Measurements from ENCODE around the gene TAB2.
A peak's percentile ranks its signal among the peaks of the same experiment; 100 is the strongest.
"Not testable (repeated sequence)": the region's sequence is repeated elsewhere in the genome, so short reads cannot be mapped to it uniquely, and the experiment has no call there.

The TAB2 gene

DNA sequence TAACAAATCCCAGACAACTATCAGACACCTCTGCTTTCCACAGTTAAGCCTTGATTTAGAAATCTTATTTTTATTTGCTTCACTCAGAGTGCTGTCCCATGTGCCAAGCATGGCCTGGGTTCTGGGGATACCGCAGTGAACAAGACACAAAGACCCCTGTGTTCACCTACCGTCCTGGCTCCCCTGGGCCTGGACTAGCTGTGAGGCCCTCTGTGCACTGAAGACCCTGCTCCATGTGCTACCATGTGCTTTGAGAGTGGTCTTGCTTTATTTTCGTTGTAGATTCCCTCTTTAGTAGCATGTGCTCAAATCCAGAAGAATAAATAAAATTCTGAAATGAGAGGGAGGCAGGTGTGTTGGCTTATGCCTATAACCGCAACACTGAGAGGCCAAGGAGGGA lies 105.1 kb downstream of the TAB2 start:
- no peak for DNase-seq

DNA sequence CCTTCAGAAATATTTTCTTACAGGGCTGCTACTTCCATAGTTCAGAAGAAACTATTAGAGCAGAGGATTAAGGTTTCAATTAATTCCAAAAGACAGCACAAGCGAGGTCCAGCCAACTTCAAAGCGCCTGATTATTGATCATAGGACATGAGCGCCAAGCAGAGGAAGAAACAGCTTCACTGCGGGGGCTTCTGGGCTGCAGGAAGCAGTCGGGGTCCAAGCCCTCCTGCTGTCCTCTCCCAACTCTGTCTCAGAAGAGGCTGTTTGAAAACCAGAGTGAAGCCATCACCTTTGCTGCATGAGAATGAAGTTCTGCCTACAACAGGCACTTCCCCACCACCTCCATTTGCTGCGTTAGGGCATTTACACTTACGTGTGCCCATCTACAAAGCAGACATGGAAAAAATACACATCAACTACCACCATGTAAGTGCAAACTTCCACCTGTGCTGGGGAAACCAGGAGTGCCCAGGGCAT lies 106.5 kb downstream of the TAB2 start:
- DNase-seq = no peak

DNA sequence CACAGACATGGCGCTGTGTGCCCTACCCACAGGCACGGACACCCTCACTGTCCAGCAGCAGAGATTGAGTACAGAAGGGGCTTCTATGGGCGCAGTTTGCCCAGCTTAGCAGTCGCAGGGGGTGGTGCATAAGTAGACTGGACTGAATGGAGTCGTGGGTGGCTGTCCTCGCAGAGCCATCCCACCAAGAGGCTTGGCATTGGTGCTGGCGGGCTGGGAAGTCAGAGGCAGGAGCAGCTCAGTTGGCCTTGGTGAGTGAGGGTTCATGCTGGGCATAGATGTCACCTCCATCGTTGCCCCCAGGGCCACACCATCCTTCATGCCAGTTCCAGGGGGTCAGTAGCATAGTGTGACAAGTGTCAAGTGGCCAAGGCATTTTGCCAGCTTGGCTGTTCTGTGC lies 107.7 kb downstream of the TAB2 start:
- no peak for DNase-seq

DNA sequence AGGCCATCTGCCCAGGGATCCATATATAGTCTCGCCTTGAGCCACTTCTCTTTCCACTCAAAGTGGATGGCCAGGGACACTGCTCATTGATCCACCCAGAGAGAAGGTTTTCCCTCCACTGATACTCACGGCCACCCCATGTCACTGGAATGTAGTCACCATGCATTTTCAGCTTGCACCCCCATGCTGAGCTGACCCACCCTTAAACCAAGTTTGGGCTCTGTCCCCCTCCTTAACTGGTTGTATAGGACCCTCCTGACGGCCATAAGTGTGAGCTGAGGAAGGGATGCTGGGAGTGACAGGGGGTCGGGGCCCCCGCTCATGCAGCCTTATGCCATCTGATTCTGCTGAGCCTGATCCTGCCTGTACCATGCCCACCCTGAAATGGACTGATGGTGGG lies 108.2 kb downstream of the TAB2 start:
- no peak for DNase-seq

DNA sequence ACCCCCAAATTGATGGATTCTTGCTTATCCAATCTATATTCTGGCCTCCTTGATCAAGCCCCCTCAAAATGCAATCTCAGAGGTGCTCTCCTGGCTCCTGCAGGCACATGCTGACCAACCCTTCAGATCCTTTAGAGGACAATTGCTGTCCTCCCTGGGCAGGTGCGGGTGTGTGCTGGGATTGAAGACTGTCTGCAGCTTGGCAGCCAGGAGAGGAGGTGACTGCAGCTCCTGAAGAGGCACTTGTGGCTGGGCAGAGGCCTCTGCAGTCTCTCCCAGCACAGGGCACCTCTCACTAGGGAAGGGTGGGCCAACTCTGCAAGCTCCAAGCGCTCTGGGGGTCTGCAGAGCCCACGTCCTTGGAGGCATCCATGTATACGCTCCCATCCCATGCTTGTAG lies 111.1 kb downstream of the TAB2 start:
- no peak for DNase-seq

DNA sequence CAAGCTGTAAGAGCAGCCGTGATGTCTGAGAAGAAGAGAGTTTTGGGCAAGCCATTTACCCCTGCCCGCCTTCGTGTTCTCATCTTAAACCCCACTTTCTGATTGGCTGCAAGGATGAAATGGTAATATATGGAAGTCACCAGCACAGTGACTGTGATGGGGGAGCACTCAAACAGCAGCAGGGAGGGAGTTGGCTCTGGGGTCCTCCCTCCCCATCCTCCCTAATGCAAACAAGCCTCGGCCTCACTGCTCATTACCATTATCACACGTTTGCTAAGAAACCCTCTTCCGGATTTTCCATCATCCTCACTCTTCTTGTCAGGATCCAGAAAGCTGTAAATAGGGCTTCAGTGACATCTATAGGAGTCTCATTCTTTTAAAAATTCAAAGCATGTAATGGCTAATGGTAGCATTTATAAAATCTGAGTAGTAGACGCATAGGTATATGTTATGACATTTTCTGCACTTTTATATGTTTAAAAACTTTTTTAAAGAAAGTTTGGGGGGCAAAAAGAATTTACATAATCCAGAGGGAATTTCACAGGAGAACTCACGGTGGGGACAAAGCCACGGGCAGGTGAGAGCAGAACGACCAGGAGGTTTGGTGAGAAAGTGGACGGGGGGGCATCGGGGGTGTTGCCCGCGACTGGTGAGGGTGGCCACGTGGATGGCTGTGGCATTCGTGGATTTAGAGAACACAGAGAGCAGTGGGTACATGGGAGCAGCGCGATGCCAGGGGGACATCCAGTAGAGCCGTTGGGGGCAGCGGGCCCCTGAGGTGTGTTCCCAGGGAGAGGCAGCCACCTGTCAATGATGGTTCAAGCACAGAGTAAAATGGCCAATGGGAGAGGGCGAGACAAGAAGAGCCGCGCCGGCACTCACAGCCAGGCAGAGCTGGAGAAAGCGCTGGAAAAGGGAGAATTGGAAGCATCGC lies 112.2 kb downstream of the TAB2 start:
- DNase-seq = no peak

DNA sequence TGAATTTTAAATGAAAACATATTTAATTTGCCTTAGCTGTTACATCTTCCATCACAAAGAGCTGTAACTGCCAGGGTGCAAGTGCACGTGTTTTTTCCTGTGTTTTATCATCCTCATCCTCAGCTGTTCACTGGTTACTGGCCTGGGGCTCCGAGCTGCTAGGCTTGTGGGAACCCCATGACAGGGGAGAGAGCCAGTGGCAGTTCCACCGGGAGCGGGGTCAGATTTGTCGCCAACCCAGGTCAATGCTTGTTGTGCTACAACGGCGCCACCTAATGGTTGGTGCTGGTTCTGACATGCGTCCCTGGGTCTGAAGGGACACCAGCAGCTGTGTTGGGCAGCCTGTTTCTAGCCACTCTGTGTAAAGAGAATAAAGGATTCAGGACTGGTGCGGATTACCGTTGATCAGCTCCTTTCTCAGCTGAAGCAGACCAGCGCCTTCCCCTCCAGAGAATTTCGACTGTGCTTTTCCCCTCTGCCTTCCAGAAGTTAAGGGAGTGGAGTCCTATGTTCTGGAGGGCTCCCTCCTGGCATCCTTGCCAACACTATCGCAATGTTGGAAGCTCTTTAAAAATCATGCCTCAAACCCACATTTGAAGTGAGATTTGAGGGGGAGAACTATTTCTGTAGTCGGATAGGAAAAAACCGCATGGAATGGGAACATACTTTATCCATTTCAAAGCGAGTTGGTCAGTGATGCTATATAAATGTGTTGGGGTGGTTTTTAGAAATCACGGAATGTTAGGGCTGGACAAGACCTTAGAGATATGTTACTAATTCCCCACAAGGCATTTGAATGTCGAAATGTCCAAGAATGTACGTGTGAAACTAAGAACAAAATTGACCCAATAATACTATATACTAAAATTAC lies 114.6 kb downstream of the TAB2 start:
- DNase-seq = peak; percentile 85

DNA sequence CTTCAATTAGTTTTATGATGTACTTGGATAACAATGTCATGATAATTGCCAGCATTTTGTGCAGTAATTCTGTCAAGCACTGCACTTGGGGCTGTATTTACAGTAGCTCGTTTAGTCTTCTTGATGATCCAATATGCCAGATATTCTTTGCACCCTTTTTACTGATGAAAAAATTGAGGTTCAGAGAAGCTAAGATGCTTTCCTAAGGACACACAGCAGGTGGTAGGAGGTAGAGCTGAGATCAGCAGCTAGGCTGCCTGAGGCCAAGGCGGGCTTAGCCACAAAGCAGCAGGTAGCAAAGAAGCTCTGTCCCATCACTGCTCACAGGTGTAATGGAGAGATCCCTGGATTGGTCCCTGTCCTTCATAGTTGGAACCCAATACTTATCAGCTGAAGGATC lies 115.9 kb downstream of the TAB2 start:
- no peak for DNase-seq

DNA sequence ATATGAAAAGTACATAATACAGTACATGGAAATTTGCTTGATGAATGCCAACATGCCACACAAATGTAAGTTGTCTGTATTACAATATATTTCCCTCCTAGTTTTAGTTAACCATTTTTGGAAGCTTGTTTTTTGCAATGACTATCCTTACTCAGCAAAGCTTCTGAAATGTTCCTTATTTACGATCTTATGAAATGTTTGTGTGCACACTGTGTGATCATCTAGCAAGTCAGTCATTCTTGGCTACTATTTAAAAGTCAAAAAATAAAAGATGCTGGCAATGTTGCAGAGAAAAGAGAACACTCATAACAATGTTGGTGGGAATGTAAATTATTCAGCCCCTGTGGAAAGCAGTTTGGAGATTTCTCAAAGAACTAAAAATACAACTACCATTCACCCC lies 116.4 kb downstream of the TAB2 start:
- DNase-seq = no peak

DNA sequence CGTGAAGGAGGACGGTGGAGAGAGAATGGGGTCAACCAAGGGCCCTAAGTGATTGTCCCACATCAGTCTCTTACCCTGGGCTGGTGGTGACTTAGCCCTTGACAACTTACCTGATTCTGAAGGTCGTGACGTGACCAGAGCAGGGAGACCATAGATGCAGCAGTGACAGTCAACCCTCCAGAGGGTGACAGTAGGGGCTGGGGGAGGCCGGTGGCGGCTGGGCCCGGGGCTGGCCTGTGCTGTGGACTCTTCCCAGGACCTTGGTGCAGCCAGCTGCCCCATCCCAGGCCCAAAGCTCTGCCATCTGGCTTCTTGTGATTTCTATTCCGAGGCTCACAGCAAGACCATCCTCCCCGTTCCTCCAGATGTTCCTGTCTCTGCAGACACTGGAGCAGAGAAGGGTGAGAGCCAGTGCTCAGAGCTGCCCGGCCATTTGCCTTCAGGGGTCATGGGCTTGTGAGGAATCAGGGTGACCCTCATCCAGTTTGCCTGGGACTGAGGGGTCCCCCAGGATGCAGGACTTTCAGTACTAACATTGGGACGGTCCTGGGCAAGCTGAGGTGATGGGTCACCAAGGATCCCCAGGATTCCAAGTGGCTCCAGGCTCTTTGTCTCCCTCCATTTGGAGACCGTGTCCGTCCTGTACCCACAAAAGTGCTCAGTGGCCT lies 118.5 kb downstream of the TAB2 start:
- no peak for DNase-seq

DNA sequence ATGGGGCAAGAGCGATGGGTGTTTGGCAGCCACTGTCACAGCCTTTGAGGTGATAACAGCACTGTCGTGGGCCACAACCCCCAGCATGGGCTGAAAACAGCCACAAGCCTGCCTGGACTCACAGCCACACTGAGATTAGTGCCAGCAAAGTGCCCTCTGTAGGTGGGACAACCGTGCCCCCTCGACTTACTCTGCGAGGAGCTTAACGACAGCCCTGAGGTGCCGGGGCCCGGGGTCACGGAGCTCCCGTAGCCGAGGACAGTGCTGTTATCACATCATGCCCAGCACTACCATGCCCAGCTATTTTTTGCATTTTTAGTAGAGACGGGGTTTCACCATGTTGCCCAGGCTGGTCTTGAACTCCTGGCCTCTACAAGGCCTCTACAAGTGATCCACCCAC lies 119.1 kb downstream of the TAB2 start:
- no peak for DNase-seq

DNA sequence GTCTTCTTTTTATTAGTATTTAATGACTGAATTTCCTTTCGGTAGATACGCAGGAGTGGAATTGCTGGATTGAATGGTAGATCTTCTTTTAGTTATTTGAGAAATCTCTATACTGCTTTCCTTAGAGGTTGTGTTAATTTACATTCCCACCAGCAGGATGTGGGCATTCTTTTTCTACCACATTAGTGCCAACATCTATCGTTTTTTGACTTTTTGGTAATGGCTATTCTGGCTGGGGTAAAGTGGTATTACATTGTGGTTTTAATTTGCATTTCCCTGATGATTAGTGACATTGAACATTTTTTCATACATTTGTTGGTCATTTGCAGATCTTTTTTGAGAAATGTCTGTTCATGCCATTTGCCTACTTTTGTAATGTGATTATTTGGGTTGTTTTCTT lies 119.7 kb downstream of the TAB2 start:
- DNase-seq = no peak

DNA sequence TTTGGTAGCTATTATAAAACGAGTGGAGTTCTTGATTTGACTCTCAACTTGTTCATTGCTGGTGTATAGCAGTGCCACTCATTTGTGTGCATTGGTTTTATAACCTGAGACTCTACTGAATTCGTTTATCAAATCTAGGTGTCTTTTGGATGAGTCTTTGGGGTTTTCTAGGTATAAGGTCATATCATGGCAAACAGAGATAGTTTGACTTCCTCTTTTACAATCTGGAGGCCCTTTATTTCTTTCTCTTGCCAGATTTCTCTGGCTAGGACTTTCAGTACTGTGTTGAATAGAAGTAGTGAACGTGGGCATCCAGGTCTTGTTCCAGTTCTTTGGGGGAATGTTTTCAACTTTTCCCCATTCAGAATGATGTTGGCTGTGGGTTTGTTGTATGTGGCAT lies 121.3 kb downstream of the TAB2 start:
- DNase-seq = no peak

DNA sequence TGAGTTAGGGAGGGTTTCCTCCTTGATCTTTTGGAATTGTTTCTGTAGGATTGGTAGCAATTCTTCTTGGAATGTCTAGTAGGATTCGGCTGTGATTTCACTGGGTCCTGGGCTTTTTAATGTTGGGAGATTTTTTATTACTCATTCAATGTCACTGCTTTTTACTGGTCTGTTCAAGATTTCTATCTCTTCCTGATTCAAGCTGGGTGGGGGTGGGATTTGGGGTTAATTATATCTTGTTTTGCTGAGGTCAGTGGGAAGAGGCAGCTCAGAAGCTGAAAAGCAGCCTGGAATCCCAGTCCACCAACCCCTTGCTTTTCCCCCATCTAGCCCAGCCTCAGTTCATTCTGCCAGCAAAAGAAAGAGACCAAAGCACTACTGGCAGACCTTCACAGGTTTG lies 122.1 kb downstream of the TAB2 start:
- DNase-seq = no peak

DNA sequence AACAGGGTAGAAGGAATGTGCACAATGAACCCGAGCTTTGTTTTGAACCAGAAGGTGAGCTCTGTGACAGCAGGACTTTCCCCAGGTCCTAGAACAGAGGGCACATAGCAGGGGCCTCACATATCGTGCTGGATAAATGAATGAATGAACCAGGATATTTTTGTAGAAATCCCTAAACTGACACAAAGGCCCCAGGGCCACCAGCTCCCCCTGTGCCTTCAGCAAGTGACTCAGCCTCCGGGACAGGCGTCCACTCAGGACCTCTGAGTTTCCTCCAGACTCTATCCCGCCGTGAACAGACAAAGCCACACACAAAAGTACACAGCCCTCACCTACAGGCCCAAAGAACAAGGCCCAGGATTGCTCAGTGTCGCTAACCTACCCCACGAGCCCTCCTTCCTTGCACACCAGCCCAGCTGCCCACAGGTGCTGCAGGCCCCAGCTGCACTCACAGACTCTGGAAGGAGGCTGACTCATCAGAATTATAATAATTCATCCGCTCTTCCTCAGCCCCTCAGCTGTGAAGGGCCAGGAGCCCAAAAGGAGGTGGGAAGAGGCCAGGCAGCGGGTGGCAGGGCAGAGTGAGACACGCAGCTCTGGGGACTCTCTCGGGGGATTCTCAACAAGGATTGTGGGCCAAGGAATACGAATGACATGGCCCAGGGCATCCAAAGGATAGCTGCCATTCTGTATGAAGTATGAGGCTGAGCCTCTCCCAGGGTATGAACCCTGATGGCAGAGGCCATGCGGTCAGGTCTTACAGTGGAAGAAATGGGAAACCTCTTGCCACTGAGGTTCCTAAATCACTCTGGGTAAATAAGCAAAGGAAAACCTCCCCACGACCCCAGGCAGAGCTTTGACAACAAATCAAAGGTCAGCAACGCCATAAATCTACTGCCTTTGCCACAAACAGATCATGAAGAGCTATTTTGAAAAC lies 123.5 kb downstream of the TAB2 start:
- no peak for DNase-seq

DNA sequence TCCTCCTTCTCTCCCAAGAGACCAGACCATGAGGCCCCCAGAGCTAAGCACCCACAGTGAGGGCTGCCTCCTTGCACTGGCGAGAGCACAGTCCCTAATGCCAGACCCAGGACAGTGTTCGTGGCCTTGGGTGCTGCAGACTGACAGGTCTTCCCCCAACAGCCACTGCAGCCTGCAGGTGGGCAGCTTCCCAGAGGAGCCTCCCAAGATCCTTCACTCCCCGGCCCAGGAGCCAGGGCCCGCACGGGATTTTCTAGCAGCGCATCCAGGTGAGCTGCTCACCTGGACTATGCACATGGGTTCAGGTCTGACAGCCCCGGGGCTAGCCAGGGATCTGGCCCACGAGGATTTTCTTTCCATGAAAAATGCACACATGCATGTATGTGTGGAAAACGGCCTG lies 124.2 kb downstream of the TAB2 start:
- no peak for DNase-seq

DNA sequence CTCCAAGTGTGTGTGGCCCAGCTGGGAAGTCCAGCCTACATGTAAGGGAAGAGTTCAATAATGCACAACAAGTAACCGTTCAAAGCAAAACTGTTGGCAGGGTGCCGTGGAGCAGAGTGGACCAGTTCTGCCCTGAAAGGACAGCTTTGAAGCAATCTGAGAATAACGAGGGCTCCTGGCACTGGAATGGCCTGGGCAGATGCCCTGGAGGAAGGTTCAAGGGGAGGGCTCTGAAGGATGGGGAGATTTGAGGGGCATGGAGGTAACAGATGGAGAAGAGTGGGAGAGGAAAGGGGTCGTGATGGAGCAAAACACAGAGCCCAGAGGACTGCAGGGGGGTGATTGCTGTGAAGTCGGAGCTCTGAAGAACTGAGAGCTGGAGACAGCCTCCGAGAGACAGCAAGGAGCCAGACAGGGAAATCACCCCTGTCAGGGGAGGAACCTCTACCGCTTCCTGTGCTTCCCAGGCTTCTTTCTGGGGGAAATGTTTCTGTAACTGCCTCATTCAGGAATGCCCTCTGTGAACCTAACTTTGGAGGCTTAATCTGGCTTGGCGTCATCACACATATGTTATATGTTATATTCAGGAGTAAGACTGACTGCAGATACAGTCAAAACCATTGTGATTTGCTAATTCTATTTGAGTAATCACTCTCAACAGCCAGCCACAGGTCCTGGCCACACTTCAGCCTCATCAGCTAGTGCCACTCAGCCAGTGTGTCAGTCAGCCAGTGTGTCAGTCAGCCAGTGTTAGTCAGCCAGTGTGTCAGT lies 126.1 kb downstream of the TAB2 start:
- no peak for DNase-seq

DNA sequence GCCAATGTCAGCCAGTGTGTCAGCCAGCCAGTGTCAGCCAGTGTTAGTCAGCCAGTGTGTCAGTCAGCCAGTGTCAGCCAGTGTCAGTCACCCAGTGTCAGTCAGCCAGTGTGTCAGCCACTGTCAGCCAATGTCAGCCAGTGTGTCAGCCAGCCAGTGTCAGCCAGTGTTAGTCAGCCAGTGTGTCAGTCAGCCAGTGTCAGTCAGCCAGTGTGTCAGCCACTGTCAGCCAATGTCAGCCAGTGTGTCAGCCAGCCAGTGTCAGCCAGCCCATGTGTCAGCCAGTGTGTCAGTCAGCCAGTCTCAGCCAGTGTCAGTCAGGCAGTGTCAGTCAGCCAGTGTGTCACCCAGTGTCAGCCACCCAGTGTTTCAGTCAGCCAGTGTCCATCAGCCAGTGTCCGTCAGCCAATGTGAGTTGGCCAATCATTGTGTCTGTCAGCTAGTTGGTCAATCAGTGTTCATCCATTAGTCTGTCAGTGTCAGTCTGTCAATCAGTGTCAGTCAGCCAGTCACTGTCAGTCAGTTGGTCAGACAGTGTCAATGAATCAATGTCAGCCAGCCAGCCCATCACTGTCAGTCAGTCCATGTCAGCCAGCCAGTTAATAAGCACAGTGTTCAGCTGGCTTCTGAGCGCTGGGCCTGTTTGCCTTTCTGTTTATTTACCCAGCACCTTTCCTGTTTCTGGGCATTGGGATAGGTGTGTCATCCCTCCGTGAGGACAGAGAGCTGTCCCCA lies 127.0 kb downstream of the TAB2 start:
- not testable (repeated sequence) for DNase-seq

DNA sequence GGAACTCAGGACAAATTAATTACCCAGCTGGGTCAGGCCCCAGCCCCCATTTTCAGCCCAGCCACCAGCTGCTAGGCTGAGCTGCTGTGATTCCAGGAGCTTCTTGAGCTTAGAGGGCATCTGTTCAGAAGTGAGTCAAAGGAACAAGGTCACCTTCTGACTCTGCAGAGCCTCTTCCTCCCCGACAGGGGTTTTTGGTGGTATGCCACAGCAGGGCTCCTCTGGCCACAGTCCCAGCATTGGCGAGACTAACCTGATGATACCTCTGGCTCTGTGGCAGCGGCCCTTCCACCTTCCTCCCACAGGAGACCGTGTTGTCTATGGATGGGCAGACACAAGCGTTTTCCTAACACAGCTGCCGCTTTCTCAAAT lies 127.6 kb downstream of the TAB2 start:
- DNase-seq = no peak

DNA sequence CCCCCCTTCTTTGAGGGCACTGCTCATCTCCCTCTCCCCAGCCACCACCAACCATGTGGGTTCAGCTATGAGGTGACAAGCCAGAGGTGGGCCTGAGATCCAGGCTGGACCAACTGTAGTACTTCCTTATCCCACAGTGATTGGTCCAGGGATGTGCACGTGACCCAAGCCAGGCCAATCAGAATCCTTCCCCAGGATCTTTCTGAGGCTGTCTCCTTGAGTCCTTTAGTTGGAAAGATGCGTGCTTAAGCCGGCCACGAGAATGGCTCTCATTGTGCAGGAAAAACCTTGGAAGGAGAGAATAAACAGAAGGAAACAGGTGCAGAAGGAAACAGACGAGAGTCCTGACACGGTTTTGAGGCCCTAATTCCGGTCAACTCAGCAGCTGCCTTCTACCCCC lies 128.1 kb downstream of the TAB2 start:
- DNase-seq = no peak
